Measurements from ENCODE around the gene FGGY.
"Not testable (repeated sequence)": the region's sequence is repeated elsewhere in the genome, so short reads cannot be mapped to it uniquely, and the experiment has no call there.

FGGY gene

GRCh38 chr1:59720326-59721115 lies 423.6 kb downstream of the FGGY start:
- DNase-seq, result no peak

DNA sequence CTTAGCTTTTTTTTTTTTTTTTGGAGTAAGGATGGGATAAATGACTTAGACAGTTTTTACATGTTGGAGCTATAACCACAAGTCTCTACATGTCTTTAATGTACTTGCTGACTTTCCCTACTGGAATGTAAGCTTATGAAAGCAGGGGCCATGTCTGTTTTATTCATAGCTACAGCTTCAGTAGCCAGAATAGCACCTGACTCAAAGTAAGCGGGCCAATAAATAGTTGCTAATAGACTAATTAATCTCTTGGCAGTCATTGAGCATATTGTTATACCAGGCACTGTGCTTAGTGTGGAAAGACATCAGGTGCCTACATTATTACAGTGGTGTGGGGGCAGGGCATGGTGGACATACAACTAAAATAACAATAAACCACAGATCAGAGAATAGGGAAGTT lies 433.4 kb downstream of the FGGY start:
- no peak for DNase-seq

DNA sequence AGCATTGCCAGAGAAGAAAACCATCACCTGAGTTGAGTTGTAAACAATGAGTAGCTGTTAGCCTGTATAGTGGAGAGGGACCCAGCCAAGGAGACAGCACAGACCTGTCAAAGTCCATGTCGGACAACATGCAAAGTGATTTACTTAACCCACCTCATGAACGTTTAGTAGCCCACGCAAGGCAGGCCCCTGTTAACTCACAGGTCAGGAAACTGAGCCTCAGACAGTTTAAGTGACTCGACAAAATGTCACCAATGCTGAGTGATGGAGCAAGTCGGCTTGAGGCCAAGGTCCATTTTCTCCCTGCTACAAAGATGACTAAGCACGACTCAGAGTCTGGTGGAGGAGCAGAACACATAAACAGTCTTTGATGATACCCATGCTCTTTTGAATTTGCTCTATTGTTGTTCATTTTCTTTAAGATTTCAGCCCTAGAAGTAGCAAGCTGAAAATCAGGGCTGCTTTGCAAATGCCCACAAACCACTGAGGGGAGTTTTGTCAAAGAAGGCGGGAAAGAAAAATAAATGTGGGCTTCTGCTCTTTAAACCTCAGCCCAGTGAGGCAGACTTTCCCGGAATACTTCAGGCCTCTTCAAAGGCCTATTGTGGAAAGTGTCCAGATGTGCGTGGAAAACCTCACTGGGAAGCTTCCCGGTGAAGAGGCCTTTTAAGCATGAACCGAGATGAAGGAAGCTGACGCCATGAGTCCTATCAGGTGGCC lies 434.0 kb downstream of the FGGY start:
- DNase-seq, result no peak

- DNase-seq, result no peak
Observed at GRCh38 chr1:59731591-59731990, 434.7 kb downstream of the FGGY start.

DNA sequence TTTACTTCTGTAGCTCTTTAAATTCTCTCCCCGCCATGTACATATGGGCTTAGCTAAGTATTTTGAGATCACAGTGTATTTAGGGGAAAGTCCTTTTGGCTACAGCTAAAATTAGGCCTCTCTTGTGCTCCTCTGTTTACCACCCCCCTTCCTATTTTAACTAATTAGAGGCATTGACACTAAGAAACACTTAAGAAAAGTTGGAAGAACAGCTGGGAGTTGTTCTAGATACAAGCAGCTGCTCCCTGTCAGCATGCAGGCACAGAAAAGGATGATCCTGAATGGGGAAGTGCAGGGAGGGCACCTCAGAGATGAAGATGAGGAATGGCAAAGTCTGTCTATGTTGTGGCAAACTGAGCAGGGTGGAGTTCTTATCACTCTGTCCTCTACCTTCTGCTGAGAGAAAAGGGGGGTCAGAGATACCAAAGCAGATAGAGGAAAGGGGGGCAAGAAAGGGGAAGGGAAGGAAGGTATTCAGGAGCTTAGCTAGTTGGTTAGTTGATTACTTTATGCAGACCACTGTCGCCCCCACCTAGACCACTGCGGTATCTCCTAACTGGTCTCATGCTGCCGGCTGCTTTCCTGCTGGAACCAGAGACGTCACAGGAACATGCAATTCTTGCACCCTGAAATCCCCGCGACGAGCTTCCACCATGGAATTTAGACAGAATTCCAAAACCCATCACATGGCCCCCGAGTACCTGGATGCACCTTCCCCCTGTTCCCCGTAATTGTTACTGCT lies 435.5 kb downstream of the FGGY start:
- no peak for DNase-seq

DNA sequence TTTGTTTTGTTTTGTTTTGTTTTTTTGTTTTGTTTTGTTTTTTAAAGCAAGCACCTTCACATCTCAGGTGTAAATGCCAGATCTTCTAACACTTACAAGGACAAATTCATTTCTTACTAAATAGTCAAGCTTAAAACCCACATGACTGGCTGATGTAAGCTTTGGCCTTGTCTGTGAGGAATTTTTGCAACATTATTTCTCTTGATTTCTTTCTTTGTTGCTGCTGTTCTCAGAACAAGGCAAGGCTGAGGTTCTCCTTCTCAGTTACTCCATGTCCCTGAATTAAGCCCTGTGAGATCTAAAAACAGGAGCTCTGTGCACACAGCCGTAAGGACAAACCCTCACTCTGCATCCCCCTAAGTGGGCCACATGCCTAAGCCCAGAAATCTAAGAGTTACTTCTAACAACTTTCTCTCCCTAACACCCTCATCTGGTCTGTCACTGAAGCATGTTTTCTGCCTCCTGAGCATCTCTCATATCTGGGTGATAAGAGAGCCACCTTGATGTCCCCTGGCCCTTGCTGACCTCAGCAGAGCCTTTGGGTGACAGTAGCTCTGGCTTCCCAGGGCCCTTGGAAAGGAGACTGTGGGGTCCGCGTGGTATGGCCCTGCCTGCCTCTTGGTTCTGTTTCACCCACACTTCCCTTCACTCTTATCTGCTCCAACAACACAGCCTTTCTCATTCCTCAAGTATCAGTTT lies 436.7 kb downstream of the FGGY start:
- no peak for DNase-seq

- DNase-seq, result not testable (repeated sequence)
Observed at GRCh38 chr1:59735927-59736326, 439.0 kb downstream of the FGGY start.

DNA sequence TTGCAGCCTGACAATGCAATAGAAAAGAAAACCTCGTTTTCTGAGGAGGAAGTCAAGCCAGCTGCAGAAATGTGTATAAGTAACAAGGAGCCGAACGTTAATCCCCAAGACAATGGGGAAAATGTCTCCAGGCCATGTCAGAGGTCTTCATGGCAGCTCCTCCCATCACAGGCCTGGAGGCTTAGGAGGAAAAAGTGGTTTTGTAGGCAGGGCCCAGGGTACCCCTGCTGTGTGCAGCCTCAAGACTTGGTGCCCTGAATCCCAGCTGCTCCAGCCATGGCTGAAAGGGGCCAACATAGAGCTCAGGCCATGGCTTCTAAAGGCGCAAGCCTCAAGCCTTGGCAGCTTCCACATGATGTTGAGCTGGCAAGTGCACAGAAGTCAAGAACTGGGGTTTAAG lies 439.9 kb downstream of the FGGY start:
- no peak for DNase-seq

- DNase-seq, result no peak
Observed at GRCh38 chr1:59737638-59738037, 440.7 kb downstream of the FGGY start.

GRCh38 chr1:59738152-59738551 lies 441.3 kb downstream of the FGGY start:
- DNase-seq, result no peak

DNA sequence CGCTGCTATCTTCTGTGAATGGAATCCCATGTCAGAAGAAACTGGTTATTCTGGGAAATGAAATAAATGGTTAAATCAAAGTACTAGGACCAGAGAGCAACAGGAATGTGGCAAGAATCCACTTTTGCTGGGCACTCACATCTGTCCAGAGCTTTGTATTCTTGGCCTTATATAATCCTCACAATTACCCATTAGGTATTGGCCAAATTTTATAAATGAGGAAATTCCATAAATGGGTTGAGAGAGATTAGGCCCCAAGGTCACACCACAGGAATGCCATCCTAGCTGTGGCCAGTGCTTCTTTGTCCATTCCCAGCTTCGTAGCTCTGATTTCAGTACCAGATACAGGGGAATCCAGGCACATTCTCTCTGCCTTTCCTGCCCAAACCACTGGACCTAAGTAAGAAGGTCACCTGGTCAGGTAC lies 441.7 kb downstream of the FGGY start:
- no peak for DNase-seq

- no peak for DNase-seq
Observed at GRCh38 chr1:59739111-59739510, 442.2 kb downstream of the FGGY start.

- DNase-seq, result no peak
Observed at GRCh38 chr1:59742526-59742925, 445.6 kb downstream of the FGGY start.

- no peak for DNase-seq
Observed at GRCh38 chr1:59743324-59744091, 446.6 kb downstream of the FGGY start.

DNA sequence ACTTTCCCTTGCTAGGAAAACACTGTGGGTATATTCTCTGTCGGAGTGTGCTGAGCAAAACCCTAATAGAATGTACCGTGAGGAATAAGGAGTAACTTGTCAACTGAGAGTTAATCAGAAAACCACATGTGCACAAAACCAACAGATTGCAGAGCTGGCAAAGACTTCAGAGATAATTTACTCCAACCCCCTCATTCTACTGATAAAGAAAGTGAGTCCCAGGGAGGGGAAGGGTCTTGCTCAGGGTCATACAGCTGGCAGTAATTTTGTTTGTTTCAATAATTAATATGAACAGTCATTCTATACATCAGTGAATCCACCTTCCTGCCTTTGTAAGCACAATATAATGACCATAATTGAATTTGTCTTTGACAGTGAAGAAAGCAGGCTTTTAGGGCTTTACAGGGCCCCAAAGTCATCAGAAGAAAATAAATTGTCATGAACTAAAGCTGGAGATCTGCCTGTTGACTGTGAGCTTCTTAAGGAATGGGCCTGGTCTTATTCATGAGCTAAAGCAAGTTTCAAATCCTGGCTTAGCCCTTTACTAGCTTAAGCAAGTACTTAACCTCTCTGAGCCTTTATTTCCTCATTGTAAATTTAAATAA lies 450.6 kb downstream of the FGGY start:
- no peak for DNase-seq

GRCh38 chr1:59748123-59748522 lies 451.2 kb downstream of the FGGY start:
- no peak for DNase-seq

DNA sequence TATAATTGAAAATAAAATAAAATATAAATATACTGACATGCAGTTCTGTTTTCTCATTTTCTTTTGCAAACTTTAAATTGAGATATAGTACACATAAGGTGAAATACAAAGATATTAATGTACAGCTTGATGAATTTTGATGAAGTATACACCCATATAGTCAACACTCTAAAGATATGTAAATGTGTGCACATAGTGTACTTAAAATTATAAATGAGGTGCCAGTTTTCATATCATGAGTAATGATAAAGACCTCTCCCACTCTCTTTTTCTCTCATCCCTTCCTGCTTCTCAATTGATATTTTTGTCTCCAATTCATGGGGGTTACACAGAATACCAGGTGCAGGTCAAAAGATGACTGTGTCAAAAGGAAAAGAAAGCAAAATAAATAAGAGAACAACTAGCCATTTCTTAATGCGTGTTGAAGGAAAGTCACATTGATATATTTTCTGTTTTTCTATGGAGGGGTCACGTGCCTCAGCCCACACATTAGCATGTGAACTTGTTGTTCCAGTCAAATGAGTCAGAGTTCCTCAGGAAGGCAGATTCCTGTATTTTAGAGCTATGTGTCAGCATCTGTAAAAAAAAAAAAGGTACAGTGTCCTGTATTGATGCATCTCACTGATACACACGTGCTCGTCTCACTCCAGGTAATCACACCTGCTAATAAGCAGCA lies 453.6 kb downstream of the FGGY start:
- DNase-seq, result no peak

GRCh38 chr1:59751004-59751395 lies 454.1 kb downstream of the FGGY start:
- DNase-seq, result no peak

GRCh38 chr1:59751801-59752200 lies 454.9 kb downstream of the FGGY start:
- DNase-seq, result no peak

GRCh38 chr1:59752556-59753414 lies 455.9 kb downstream of the FGGY start:
- no peak for DNase-seq

Data from CD4-positive, alpha-beta T cell treated with Interleukin-17A for 1 hour (primary cell).